T follicular helper cell (primary cell): ENCODE data around the gene TSHZ2.
"Not testable (repeated sequence)": the region's sequence is repeated elsewhere in the genome, so short reads cannot be mapped to it uniquely, and the experiment has no call there.

ENCODE experiments used
- DNase-seq: peaks from one replicate; pipeline ENCODE4 v3.0.0-alpha.2; 2020; ENCODE audit warnings: low read depth

Gene TSHZ2

GRCh38 chr20:53503517-53503919, 531.4 kb downstream of the TSHZ2 start:
- no peak for DNase-seq

- not testable (repeated sequence) for DNase-seq
Observed at GRCh38 chr20:53504106-53504505, 531.9 kb downstream of the TSHZ2 start.

- no peak for DNase-seq
Observed at GRCh38 chr20:53510262-53510661, 538.1 kb downstream of the TSHZ2 start.

GRCh38 chr20:53510704-53511103, 538.5 kb downstream of the TSHZ2 start:
- DNase-seq, result no peak

- no peak for DNase-seq
Observed at GRCh38 chr20:53512076-53512475, 539.9 kb downstream of the TSHZ2 start.

- no peak for DNase-seq
Observed at GRCh38 chr20:53513168-53513488, 541.0 kb downstream of the TSHZ2 start.

- no peak for DNase-seq
Observed at GRCh38 chr20:53513489-53514298, 541.5 kb downstream of the TSHZ2 start.

GRCh38 chr20:53515749-53516148, 543.6 kb downstream of the TSHZ2 start:
- DNase-seq, result no peak

GRCh38 chr20:53517146-53517545, 545.0 kb downstream of the TSHZ2 start:
- no peak for DNase-seq

GRCh38 chr20:53521421-53521820, 549.3 kb downstream of the TSHZ2 start:
- not testable (repeated sequence) for DNase-seq

- no peak for DNase-seq
Observed at GRCh38 chr20:53522026-53522425, 549.9 kb downstream of the TSHZ2 start.

- DNase-seq, result no peak
Observed at GRCh38 chr20:53522696-53523095, 550.5 kb downstream of the TSHZ2 start.

GRCh38 chr20:53523615-53524014, 551.5 kb downstream of the TSHZ2 start:
- not testable (repeated sequence) for DNase-seq

- no peak for DNase-seq
Observed at GRCh38 chr20:53524589-53525312, 552.6 kb downstream of the TSHZ2 start.

- DNase-seq, result no peak
Observed at GRCh38 chr20:53527196-53527595, 555.0 kb downstream of the TSHZ2 start.

- DNase-seq, result no peak
Observed at GRCh38 chr20:53529658-53530057, 557.5 kb downstream of the TSHZ2 start.

GRCh38 chr20:53530440-53530839, 558.3 kb downstream of the TSHZ2 start:
- DNase-seq, result no peak

GRCh38 chr20:53532654-53533312, 560.6 kb downstream of the TSHZ2 start:
- not testable (repeated sequence) for DNase-seq

- DNase-seq, result no peak
Observed at GRCh38 chr20:53533500-53533899, 561.3 kb downstream of the TSHZ2 start.

GRCh38 chr20:53534037-53534436, 561.9 kb downstream of the TSHZ2 start:
- no peak for DNase-seq

GRCh38 chr20:53535878-53536277, 563.7 kb downstream of the TSHZ2 start:
- DNase-seq, result no peak

GRCh38 chr20:53536382-53536781, 564.2 kb downstream of the TSHZ2 start:
- DNase-seq, result not testable (repeated sequence)

GRCh38 chr20:53539516-53539915, 567.4 kb downstream of the TSHZ2 start:
- DNase-seq, result no peak
